Mesenteric fat pad (tissue), 1 donor: ENCODE measurements around the gene NEK3. TPM values are rescaled to one million over a fixed set of nuclear protein-coding genes. Genes with fewer than 3 reads are reported as not detected.
"Not testable (repeated sequence)": the region's sequence is repeated elsewhere in the genome, so short reads cannot be mapped to it uniquely, and the experiment has no call there.

ENCODE experiments used
- DNase-seq: peaks from one replicate; pipeline ENCODE4 v3.0.0-alpha.2; 2020; ENCODE audit warnings: low spot score
- total RNA-seq: library from RNA; stranded (reverse); fragmentation: NEBNext Ultra II Directional; extraction: Animal tissue kit (Norgen Biotek cat#: 25700); gene quantifications from one replicate; pipeline ENCODE4 v1.2.1, GENCODE V29; 2021
- donor health status: DM: yes; HTN: yes; CAD: no.

NEK3 gene
- total RNA-seq, 1 donor from 2014 or later, result 11.4 TPM

DNA sequence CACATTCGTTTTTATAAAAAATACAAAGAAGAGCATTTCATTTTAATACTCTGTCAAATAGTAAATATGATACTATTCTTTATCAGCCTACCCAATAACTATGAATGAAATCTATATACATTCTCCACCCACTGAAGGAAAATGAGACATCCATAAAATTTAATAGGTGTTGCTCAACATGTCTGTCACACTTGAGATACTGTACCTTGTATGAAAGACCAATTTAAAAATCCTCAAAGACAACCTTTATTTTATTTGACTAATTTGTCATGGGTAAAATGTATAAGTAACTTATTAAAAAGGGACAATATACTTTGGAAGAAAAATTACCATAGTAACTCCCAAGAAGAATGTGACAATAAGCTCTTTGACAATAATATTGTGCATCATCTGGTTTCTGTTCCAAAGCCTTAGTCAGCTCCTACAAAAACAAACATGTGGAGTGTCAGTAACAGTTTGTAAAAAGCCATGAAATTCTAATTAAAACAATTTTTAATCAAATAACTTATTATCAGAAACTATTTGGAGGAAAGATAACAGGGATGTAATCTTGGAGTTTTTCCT lies 11.5 kb upstream of the NEK3 start:
- not testable (repeated sequence) for DNase-seq

DNA sequence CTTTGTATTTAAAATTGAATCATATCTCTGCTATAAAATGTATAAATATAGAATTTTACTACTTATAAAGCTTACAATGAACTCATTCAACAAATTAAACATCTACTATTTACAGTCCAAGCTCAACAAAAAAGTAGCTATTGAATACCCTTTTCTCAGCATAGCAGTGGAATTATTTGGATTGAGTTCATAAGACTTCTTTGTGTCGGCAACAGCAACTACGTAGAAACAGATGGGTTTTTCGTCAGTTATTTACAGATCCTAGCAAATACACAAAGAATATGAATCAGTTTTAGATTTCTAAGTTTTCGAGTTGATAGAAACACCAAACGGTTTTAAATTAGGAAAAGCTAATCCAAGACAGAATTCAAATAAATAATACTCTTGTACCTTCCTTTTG lies 10.4 kb upstream of the NEK3 start:
- no peak for DNase-seq

DNA sequence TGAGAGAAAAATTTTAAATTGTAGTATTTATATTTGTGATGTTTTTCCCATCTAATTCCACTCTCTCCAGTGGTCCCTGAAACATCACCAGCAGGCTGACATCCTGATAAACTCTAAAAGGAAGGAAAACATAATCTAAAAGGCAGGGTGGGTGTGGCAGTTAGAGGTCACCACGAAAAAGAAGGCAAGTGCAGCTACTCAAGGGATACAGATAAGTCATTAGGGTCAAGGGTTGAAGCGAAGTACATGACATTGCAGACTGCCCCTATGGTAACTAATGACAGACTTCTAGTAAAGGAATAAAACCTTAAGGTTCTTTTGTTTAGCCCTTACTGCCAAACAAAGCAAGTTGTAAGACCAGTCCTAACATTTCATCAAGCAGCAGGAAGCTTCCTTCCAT lies 6.0 kb upstream of the NEK3 start:
- DNase-seq, result no peak

DNA sequence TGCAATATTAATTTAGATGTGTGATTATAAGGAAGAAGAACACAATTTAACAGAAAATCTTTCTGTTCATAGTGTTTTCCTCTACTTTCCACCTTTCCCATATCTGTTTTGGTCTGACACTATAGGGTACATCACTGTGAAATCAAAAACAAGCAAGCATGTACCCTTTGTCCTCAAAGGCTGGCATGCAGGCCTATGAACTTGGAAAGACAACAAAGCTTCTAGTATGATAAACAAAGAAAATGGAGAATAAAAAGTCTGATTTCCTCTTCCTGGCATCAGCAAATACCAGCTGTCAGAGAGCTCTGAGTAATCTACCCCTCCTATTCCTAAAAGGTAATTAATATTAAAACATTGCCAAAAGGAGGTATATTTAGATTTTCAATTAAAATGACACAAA lies 5.6 kb upstream of the NEK3 start:
- DNase-seq, result no peak

DNA sequence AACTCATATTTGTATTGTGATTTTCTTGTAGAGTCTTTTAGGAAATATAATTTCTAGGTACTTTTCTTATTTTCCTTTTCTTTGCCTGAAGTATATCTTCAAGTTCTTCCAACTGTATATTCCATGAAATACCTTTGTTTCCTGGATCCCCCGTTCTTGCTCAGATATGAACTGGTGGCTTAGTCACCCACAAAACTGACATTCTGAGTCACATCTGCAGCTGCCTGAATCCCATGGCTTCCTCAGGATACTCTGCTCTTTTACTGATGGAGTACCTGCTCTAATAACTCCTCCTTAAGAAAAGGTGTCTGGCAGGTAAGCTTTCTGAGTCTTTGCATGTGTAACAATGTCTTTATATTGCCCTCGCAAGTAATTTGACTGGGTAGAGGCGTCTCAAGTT lies 4.5 kb upstream of the NEK3 start:
- not testable (repeated sequence) for DNase-seq

DNA sequence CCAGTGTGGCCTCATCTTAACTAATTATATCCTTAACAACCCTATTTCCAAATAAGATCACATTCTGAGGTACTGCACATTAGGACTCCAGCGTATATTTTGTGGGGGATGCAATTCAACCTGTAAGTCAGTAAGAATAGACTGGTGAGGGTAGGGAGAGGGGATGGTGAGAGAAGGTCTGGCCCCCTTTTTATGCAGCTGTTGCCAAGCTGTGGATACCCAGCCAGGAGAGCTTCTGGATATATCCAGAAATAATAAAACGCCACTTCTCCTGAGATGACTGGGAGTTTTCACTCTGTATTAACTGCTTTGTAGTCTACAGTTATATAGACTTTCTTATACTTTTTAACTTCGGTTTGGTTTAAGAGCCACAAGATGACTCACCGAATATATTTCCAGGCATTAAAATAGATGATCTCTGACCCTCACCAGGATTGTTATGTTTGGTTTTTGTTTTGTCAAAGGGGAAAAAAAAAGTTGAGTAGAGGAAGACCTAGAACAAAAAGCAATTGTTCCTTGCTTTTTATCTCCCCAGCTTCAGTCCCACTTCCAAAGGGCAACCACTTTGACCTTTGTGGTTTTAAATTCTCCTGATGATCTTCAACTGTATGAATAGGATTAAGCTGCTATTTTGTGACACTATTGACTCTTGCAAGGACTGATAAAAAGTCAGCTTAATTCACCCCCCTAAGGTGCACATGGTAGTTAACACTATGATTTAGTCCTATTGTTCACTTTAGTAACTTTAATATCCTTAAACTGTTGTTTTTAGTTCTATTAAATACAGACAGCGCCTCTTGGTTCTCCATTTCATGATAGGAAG lies 3.1 kb upstream of the NEK3 start:
- DNase-seq, result no peak

DNA sequence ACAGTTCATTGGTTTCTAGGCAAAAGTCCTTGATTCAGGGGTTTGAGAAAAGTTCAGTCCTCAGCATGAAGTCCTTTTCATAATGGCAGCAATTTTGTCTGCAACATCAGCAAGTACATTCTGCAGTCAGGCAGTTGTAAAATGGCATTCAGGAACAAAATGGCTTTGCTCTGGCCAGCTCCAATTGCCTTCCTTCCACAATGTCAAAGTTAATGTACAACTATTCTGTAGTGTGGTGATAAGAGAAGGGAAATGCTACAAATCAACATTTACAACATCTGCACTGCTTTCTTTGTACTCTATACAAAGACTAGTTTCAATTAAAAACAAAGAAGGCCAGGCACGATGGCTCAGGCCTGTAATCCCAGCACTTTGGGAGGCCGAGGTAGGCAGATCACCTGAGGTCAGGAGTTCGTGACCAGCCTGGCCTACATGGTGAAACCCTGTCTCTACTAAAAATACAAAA lies 1.8 kb upstream of the NEK3 start:
- no peak for DNase-seq

DNA sequence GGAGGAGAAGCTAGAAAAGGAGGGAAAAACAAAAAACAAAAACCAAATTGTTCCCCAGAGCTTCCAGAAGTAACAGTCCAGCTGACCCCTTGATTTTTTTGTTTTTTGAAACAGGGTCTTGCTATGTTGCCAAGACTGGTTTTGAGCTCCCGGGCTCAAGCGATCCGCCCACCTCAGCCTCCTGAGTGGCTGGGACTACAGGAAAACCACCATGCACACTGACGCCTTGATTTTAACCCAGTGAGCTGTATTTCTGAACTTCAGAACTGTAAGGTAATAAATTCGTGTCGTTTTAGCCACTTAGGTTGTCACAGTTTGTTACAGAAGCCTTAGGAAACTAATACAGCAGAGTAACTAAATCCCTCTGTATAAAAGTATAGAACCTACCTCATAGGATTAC lies 1.1 kb upstream of the NEK3 start:
- no peak for DNase-seq

DNA sequence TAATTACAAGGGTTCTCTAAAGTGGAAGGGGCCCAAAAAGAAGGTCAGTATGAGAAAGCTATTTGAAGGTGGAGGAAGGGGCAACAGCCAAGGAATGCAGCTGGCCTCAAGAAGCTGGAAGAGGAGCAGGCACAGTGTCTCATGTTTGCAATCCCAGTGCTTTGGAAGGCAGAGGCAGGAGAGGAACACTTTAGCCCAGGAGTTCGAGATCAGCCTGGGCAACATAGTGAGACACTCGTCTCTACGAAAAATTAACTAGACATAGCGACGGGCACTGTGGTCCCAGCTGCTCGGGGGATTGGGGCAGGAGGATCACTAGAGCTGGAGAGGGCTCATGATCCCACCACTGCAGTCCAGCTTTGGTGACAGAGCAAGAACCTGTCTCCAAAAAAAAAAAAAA lies 656 bp upstream of the NEK3 start:
- no peak for DNase-seq

DNA sequence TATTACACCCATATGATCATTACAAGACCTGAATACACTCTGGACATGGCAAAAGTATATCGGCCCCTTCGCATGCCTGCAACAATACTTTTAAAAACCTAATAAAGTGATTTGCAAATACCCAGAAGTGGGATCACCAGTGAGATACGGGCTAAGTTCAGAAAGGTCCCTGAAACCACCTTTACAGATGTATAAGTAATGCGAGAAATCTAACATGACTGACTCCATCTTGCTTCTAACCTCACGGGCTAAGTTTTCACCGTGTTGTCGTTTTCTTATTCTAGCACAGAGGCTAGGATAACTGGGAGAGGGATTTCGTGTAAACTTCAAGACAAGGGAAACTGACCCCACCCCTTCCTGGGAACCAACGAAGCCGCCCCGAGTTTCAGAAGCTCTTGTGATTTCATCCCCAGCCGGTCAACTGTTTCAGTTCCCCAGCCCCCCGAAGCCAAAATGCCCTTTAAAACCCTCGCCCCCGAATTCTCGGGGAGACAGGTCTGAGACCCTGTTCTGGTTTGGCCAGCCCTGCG lies 703 bp downstream of the NEK3 start:
- DNase-seq, result no peak

DNA sequence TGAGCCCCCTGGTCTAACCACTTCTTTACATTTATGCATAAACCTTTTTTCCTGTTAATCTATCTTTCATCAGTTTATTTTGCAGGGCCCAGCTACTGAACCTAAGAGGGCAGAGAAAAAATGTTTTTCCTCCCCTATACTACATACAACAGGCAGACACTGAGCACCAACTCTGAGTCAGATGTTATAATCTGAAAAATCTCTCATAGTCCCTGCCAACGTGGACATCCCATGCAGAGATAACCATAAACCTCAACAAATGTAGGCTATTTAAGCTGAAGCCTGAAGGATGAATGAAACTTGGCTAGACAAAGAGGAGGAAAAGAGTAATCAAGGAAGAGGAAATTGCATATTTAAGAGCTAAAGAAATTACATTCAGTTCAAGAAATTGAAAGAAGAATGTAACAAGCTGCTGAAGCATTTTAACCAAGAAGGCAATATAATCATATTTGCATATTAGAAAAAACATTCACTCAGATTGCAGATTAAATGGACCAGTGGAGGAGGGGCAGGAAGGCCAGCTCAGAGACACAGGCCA lies 2.6 kb downstream of the NEK3 start:
- no peak for DNase-seq

DNA sequence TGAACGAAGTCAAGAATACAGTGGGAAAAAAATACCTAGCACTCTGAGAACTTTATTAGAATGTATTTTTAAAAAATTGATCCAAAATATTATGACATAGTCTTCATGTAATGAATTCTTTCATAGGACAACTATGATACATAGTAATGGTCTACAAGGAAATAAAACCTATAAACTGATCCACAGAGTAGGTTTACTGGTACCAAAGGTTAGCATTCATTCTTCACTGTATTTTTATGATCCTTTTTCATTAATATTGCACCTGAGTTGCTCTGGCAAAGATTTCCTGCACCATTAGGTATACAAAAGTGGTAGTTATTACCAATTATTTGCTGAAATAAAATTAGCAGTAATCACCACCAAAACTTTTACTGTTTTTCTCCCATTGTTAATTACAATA lies 4.2 kb downstream of the NEK3 start:
- DNase-seq, result no peak

DNA sequence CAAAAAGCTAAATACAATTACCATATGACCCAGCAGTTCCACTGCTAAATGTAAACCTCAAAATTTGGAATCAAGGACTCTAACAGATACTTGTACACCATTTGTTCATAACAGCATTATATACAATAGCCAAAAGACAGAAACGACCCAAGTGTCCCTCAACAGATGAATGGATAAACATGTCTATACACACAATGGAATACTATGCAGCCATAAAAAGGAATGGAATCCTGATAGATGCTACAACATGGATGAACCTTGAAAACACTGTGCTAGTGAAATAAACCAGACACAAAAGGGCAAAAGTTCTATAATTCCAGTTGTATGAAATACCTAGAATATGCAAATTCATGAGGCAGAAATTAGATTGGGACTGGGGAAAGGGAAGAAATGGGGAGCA lies 12.2 kb downstream of the NEK3 start:
- no peak for DNase-seq

DNA sequence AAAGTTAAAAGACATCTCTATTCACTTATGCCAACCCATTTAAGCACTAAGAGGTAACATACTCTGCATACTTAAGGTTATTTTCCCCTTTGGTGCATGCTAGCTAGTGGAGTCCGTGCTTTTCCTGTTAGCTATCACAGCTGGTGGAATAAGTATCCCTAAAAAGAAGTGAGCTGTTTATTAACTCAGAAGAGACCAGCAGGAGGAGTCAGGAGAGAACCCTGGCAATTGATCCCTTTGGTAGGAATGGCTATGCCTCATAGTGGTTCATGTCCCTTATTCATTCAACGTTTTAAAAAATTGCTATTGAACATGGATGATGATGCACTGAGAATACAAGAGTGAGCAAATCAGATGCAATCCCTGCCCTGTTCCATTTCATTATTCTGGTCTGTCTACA lies 18.1 kb downstream of the NEK3 start:
- DNase-seq, result no peak

DNA sequence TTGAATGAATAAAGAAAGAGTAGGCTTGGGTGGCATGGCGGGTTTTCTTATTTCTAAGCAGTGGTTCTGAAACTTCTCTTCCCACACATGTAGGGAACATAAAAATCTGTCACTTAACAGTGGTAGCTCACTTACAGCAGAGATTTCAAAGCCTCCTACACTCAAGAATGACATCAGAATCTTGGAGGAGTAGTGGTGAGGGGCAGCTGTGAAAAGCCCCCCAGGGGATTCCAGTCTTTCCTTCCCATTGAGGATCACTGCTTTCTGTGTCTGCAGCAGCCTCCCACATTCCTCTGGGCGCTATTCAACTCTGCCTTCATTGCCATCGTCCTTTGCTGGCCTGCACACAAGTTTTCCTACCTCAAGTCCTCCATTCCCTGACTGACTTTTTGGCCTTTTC lies 21.9 kb downstream of the NEK3 start:
- no peak for DNase-seq

DNA sequence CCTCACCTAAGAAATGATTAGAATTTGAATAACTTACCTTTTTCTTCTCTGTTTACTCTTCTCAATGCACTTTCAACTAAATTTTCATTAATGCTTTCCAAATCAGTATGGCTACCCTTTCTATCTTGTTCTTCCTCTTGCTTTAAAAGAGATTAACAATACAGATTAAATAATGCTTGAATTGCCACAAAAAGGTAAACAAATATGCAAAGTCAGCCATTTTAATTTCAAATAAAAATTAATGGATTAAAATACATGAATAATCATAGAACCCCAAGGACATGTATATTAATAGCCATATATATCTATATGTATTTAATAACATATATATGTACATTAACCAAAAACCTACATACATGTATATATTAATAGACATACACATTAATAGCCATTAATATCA lies 22.6 kb downstream of the NEK3 start:
- no peak for DNase-seq

DNA sequence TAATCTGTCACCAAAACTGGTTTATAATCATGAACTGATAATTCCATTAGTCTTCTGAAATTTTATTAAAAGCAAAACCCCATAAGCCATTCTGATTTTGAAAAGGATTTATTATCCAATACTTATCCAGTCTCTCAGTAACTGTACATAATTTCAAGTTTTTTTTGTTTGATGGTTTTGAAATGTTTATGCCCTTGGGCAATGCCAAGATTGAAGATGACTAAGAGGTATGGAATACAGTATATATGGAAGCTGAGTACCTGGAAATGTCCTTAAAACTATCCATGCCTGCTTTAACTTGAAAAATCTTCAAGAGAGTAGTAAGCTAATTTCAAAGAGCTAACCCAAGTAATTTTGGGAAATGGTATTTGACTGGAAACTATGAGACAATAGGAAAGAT lies 28.8 kb downstream of the NEK3 start:
- no peak for DNase-seq

DNA sequence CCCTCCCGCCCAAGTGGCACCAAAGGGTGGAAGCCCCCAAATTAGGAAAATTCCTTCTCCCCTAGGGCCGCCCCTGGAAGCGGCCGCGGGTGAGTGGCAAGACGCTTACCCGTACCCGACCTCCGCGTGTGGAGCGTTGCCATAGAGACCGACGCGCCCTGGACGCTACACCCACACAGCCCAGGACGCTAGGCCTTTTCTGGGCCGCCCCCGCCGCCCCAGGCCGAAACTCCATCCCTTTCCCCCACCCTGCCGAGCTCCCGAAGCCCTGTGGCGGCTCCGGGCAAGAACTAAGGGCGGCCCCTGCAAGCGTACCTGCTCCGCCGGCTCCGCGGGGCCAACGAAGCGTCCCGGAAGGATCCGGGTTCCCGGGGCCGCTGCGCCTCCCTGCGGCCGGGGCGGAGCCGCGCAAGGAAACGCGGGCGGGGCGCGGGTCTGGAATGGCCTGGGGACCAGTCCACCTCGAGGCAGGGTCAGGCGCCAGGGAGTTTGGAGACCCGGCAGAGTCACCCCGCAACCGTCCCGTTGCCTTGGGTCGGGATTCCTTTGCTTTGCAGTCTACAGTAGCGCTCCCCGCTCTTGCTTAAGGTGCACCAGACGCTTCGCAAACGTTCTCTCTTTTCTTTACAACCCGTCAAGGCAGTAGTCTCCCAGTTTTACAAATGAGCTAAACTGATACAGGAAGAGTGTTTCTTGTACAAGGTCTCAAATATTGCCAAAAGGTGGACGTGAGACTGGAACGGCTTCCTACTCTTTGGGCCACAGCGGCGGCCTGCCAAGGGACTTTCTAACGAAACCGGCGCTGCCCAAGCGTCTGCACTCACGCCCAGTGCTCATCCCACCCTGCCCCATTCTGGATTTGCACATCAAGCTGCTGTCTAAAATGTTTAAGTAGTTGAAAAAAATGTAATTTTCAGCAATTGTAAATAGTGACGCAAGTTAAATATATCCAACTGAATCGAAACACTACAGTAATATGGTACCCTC lies 30.4 kb downstream of the NEK3 start, which contains the start of gene NEK5:
Gene NEK5, minus strand, starts transcription at position 360 of the 987 bp plus-strand sequence. CDS start 1,591 bp downstream, outside the sequence.
- DNase-seq, result peak; percentile 92

DNA sequence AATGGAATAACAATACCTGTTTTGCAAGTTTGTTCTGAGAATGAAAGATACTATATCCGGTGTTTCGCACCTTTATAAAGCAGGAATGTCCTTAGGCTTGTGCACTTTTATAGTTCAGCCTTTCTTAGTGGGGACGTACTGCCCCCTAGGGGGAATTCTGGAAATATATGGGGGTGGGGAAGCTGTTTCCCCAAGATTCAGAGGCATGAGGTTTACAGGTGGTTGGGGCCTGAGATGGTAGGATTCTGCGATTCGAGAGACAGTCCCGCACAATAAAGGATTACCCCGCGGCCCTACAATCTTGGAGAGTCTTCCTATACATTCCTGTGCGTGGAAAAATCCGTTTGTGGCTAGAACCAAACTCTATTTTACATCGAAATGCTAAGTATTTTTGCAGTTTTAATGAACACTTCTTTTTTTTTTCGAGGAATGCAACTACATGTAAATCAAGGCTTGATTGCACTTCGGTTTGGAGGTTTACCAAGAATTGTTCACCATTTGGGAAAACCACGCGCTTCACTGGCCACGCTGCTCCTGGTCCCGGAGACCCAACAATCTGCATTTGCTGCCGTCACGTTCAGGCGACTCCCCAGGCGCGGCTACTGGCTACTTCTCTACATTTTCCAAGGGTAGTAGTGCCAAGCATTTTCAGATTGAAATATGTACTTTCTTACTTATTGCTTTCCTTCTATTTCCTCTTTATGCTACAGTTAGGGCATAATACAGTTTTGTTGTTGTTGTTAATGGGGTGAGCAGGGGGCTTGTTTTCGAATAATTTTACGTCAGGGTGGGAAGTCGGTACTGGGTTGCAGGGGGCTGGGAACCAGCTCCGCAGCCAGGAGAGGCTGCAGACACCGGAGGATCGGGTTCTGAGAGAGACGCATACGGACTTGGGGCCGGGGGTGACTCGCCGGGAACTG lies 31.4 kb downstream of the NEK3 start:
- DNase-seq, result no peak

DNA sequence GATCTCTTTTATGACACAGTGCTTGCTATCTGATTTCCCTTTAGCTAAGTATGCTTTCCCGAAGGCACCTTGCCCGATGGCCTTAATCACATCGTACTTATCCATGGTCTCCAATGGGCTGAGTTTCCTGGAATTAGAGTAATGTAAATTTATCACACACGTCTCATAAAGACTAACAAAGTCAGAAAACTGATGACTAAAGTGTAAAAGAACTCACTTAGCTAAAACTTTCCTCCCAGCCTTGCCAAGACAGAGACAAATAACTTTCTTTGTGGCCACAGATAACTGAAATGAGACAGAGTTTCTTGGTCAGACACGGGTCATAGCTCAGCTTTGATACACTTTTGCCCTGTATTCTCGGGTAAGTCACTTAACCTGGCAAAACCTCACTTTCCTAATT lies 32.0 kb downstream of the NEK3 start:
- no peak for DNase-seq
